ENCODE results near the gene MLH1.

MLH1 gene

DNA sequence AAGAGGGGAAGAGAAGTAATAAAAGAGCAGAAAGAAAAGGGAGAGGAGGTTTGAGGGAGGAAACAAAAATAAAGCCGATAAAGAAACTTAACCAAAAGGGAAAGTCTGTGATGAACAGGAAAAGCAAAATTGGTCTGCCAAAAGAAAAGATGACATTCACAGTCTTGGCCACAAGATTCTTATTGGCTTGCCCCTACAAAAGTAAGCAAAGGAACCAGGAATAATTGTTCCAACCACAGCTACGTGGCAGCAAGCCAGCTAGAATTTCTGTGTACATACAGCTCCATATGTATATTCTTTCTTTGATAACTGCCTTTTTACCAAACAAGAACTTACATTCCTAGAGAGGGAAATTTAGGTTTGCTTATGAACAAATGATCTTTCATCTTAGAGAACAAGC, 79.6 kb downstream of the MLH1 start:
- Histone ChIP-seq H3K27ac (ENCODE audit: low read depth, low read length, poor library complexity, severe bottlenecking) (no peak overlapping the region), H3K4me2 (ENCODE audit: low read length) (no peak overlapping the region), H3K9ac (ENCODE audit: low read length) (no peak overlapping the region), H3K4me1 (ENCODE audit: insufficient read depth, low read length, severe bottlenecking) (no peaks in the 10 kb centered on the region), H2AFZ (ENCODE audit: low read length) (no peak overlapping the region), H3K4me3 (ENCODE audit: low read depth, low read length, poor library complexity, severe bottlenecking) (no peak overlapping the region), H3F3A (ENCODE audit: insufficient read depth, low read length) (no peaks in the 10 kb centered on the region), H4K20me1 (ENCODE audit: insufficient read depth, low read length) (no peaks in the 10 kb centered on the region), H3K9me2 (ENCODE audit: low read depth, low read length) (no peaks in the 10 kb centered on the region), H3K79me2 (ENCODE audit: insufficient read depth, low read length) (no peaks in the 10 kb centered on the region), H3K9me3 (ENCODE audit: low read length) (no peaks in the 10 kb centered on the region), H3K36me3 (ENCODE audit: insufficient read depth, low read length) (peaks cover 22% of the 10 kb centered on the region; the same call in 1 of the 2 replicates), H3K27me3 (ENCODE audit: insufficient read depth, low read length) (no peaks in the 10 kb centered on the region)
- TF ChIP-seq, protein P1, sequence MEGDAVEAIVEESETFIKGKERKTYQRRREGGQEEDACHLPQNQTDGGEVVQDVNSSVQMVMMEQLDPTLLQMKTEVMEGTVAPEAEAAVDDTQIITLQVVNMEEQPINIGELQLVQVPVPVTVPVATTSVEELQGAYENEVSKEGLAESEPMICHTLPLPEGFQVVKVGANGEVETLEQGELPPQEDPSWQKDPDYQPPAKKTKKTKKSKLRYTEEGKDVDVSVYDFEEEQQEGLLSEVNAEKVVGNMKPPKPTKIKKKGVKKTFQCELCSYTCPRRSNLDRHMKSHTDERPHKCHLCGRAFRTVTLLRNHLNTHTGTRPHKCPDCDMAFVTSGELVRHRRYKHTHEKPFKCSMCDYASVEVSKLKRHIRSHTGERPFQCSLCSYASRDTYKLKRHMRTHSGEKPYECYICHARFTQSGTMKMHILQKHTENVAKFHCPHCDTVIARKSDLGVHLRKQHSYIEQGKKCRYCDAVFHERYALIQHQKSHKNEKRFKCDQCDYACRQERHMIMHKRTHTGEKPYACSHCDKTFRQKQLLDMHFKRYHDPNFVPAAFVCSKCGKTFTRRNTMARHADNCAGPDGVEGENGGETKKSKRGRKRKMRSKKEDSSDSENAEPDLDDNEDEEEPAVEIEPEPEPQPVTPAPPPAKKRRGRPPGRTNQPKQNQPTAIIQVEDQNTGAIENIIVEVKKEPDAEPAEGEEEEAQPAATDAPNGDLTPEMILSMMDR (IDR thresholded peaks at IDR 0.05; ENCODE audit: low read length): no peak
- TF ChIP-seq EZH2 (IDR thresholded peaks at IDR 0.05; ENCODE audit: borderline replicate concordance, low read length): no peak

DNA sequence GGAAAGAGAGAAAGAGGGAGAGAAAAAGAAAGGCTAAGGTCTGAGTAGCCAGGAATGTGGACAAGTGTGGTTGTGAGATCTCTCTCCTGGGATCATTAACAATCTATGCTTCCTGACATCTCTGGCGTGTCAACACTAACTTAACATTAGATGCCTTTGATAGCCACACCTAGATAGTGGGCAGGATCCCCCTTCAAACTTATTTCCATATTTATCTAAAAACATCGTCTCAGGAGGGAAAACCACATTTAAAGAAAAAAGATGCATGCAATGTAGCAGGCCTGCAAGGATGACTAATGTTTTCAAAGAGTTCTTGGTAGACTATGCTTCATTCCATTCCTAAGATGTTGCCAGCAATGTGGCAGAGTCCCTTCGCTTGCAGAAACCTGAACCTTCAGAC, 80.9 kb downstream of the MLH1 start:
- H3K9me3 ChIP-seq (ENCODE audit: low read length): no peaks in the 10 kb centered on the region
- TF ChIP-seq EZH2 (IDR thresholded peaks at IDR 0.05; ENCODE audit: borderline replicate concordance, low read length): no peak
- TF ChIP-seq, protein P1 (IDR thresholded peaks at IDR 0.05; ENCODE audit: low read length): no peak
- no peak overlapping the region for H3K9ac ChIP-seq (ENCODE audit: low read length)
- H3F3A ChIP-seq (ENCODE audit: insufficient read depth, low read length): no peaks in the 10 kb centered on the region
- no peaks in the 10 kb centered on the region for H3K9me2 ChIP-seq (ENCODE audit: low read depth, low read length)
- no peaks in the 10 kb centered on the region for H3K79me2 ChIP-seq (ENCODE audit: insufficient read depth, low read length)
- no peak overlapping the region for H3K4me2 ChIP-seq (ENCODE audit: low read length)
- H3K4me3 ChIP-seq (ENCODE audit: low read depth, low read length, poor library complexity, severe bottlenecking): no peak overlapping the region
- H3K27ac ChIP-seq (ENCODE audit: low read depth, low read length, poor library complexity, severe bottlenecking): no peak overlapping the region
- no peaks in the 10 kb centered on the region for H3K27me3 ChIP-seq (ENCODE audit: insufficient read depth, low read length)
- no peaks in the 10 kb centered on the region for H4K20me1 ChIP-seq (ENCODE audit: insufficient read depth, low read length)
- H3K4me1 ChIP-seq (ENCODE audit: insufficient read depth, low read length, severe bottlenecking): no peaks in the 10 kb centered on the region
- H3K36me3 ChIP-seq (ENCODE audit: insufficient read depth, low read length): peaks cover 30% of the 10 kb centered on the region
- no peak overlapping the region for H2AFZ ChIP-seq (ENCODE audit: low read length)

DNA sequence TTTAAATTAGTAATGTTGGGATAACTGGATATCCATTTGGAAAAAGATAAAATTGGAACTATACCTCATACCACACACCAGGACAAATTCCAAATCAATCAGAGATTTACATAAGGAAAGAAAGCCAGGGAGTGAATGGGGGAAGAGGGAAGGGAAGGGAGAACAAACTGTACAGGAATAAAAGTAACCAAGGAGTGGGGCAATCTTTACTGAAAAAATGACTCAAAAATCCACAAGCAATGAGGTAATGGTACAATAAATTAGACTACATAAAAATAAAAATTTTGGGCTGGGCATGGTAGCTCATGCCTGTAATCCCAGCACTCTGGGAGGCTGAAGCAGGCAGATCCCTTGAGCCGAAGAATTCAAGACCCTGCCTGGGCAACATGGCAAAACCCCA, 82.6 kb downstream of the MLH1 start:
- Histone ChIP-seq H3K27me3 (ENCODE audit: insufficient read depth, low read length) (no peaks in the 10 kb centered on the region), H3K27ac (ENCODE audit: low read depth, low read length, poor library complexity, severe bottlenecking) (no peak overlapping the region), H3K9me2 (ENCODE audit: low read depth, low read length) (no peaks in the 10 kb centered on the region), H3K9ac (ENCODE audit: low read length) (no peak overlapping the region), H3K4me3 (ENCODE audit: low read depth, low read length, poor library complexity, severe bottlenecking) (no peak overlapping the region), H2AFZ (ENCODE audit: low read length) (no peak overlapping the region), H3F3A (ENCODE audit: insufficient read depth, low read length) (no peaks in the 10 kb centered on the region), H4K20me1 (ENCODE audit: insufficient read depth, low read length) (no peaks in the 10 kb centered on the region), H3K4me1 (ENCODE audit: insufficient read depth, low read length, severe bottlenecking) (no peaks in the 10 kb centered on the region), H3K36me3 (ENCODE audit: insufficient read depth, low read length) (peaks cover 36% of the 10 kb centered on the region), H3K4me2 (ENCODE audit: low read length) (no peak overlapping the region), H3K79me2 (ENCODE audit: insufficient read depth, low read length) (no peaks in the 10 kb centered on the region), H3K9me3 (ENCODE audit: low read length) (no peaks in the 10 kb centered on the region)
- TF ChIP-seq EZH2 (IDR thresholded peaks at IDR 0.05; ENCODE audit: borderline replicate concordance, low read length): no peak
- TF ChIP-seq, protein P1 (IDR thresholded peaks at IDR 0.05; ENCODE audit: low read length): no peak
